ENCODE measurements around the gene LHX6. TPM values are rescaled to one million over a fixed set of nuclear protein-coding genes. Genes with fewer than 3 reads are reported as not detected.

The LHX6 gene
- total and polyA plus RNA-seq, 2 of the 13 experiments (the other 11 are each of a cell fraction or from before 2014, with no cell fraction given) = 1.1 to 1.3 TPM

- TF ChIP-seq IRF9 (CRISPR knock-in tag; IDR thresholded peaks at IDR 0.05; ENCODE audit: borderline replicate concordance) (no peak; the same call in 1 of the 2 replicates), LBX2 (CRISPR knock-in tag; IDR thresholded peaks at IDR 0.05; ENCODE audit: borderline replicate concordance) (no peak), BHLHE40 (IDR thresholded peaks at IDR 0.05; ENCODE audit: low read length) (peak; percentile 79), ZBTB33 (CRISPR knock-in tag; IDR thresholded peaks at IDR 0.05) (0 out of 2 replicates have a peak, but pooled peaks have one; percentile 42), EED (CRISPR knock-in tag; IDR thresholded peaks at IDR 0.05) (no peak), FOXP1 (IDR thresholded peaks at IDR 0.05) (no peak), FOXP1 (CRISPR knock-in tag; IDR thresholded peaks at IDR 0.05) (peak; percentile 34; the same call in 1 of the 2 replicates), NR2F1 (CRISPR knock-in tag; IDR thresholded peaks at IDR 0.05) (peak; percentile 91 to 96), KDM6A (CRISPR knock-in tag; IDR thresholded peaks at IDR 0.05; ENCODE audit: low read depth) (peak; percentile 31; the same call in 1 of the 2 replicates), ZBTB43 (CRISPR knock-in tag; conservative IDR thresholded peaks at IDR 0.05) (0 out of 2 replicates have a peak, but pooled peaks have one; percentile 36), RERE (CRISPR knock-in tag; IDR thresholded peaks at IDR 0.05; ENCODE audit: low read depth) (no peak), RFXAP (CRISPR knock-in tag; IDR thresholded peaks at IDR 0.05; ENCODE audit: borderline replicate concordance) (no peak), SOX6 (IDR thresholded peaks at IDR 0.05) (no peak), SOX6 (CRISPR knock-in tag; IDR thresholded peaks at IDR 0.05) (0 out of 2 replicates have a peak, but pooled peaks have one; percentile 39), LCORL (IDR thresholded peaks at IDR 0.05) (no peak), LCORL (CRISPR knock-in tag; IDR thresholded peaks at IDR 0.05) (0 out of 2 replicates have a peak, but pooled peaks have one; percentile 27), ZNF33A (CRISPR knock-in tag; IDR thresholded peaks at IDR 0.05; ENCODE audit: borderline replicate concordance) (no peak), HNF4A (CRISPR knock-in tag; IDR thresholded peaks at IDR 0.05) (peak; percentile 81), BCL6 (CRISPR knock-in tag; IDR thresholded peaks at IDR 0.05) (peak; percentile 50), RBAK (CRISPR knock-in tag; IDR thresholded peaks at IDR 0.05) (no peak)
Observed at GRCh38 chr9:122190597-122191381, 38.0 kb downstream of the LHX6 start (continued).

Data from HepG2 (cell line).